Thyroid gland (tissue), 4 donors: ENCODE results near the gene TGIF1. TPM values are rescaled to one million over a fixed set of nuclear protein-coding genes. Genes with fewer than 3 reads are reported as not detected.

ENCODE experiments used
- DNase-seq, 2 donors: peaks; one replicate each; pipeline ENCODE4 v3.0.0-alpha.2; 2019
- H3K27ac ChIP-seq, 3 donors: fragments of 200-600 bp; sonication (generic); 1 replicate in 2 of 3; 2 replicates in 1 of 3; pipeline ENCODE4 v1.5.1; 2016 to 2019; ENCODE audit warnings: mild to moderate bottlenecking in 1 of 3, moderate library complexity in 1 of 3
- H3K27me3 ChIP-seq: fragments of 200-600 bp; sonication (generic); one replicate; pipeline ENCODE4 v1.5.1; 2019
- H3K36me3 ChIP-seq, 2 donors: fragments of 200-600 bp; sonication (generic); one replicate each; pipeline ENCODE4 v1.5.1; 2016 to 2019
- H3K4me1 ChIP-seq, 2 donors: fragments of 200-600 bp; sonication (generic); one replicate each; pipeline ENCODE4 v1.5.1; 2017 to 2019
- H3K4me3 ChIP-seq, 3 donors: fragments of 200-600 bp; sonication (generic); replicated peaks in 1 of 3; 1 replicate in 2 of 3; 2 replicates in 1 of 3; pipeline ENCODE4 v1.5.1; 2016; ENCODE audit warnings: mild to moderate bottlenecking in 1 of 3
- H3K9me3 ChIP-seq: fragments of 200-600 bp; sonication (generic); one replicate; pipeline ENCODE4 v1.5.1; 2017
- POLR2A ChIP-seq, 2 donors: fragments of 450-650 bp; IDR thresholded peaks; one replicate each; pipeline ENCODE4 v1.6.1; 2017; ENCODE audit warnings: antibody characterized with exemption in 2 of 2, mild to moderate bottlenecking in 2 of 2, moderate library complexity in 1 of 2
- WGBS, 2 donors: methylation state at CpG; one replicate each; pipeline ENCODE4 v1.1.5; 2017; 5-methylcytosine and 5-hydroxymethylcytosine counted together
- intact Hi-C: fragments of 100-400 bp; cut with DNase I; formaldehyde crosslinking; loops from one replicate; pipeline ENCODE4 v1.15.1; 2023
- total RNA-seq, 4 donors: library from RNA; depleted of rRNA; stranded (reverse); fragments of >200 nt; gene quantifications; one replicate each; pipeline ENCODE4 v1.2.3, GENCODE V29; 2016
- TF ChIP-seq, protein P1 (sequence below), 6 experiments: fragments of 200-600 bp in 3 of 6; fragments of 450-650 bp in 3 of 6; sonication (generic) in 3 of 6; IDR thresholded peaks; one replicate each; pipeline ENCODE4 v1.5.1; 2016 to 2019; ENCODE audit warnings: antibody characterized with exemption in 6 of 6, mild to moderate bottlenecking in 2 of 6, inconsistent platforms in 1 of 6, moderate library complexity in 1 of 6

The TGIF1 gene
- total RNA-seq: 10 to 100 TPM; 46.4 to 62.3 (median 52.3) TPM

DNA sequence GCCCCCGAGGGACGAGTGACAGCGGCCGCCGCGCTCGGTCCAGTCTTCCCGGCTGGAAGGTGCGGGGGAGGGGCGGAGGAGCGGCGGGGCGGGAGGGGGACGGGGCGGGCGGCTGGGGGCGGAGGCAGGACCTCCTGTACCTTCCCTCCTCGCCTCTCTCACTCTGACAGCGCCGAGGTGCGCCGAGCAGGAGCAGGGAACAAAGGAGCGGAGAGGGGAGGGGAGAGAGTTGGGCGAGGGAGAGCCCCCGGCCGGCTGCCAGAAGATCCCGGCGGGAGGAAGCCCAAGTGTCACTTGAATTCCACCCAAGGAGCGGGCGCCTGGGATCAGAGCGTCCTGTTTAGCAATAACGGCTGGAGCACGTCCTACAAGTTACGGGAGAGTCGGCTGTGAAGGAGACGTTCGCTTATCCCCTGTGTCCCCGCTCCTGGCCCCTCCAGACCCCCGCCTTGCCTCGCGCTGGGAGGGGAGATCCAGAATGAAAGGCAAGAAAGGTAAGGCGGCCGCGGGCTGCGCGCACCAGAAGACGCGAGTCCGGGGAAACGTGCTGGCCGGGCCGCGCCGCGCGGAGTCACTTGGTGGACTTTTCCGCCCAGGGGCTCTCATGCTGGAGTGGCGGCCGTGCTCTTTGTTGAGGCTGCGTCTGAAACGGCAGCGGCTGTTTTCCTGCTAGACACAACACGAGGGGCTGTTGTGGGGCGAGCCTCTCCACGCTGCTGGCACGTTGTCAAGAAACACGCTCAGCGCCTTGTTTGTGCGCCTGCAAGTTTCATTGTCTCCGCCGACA, at the start of gene TGIF1:
TGIF1 (plus strand) TSS at position 161 of the 787 bp plus-strand sequence; CDS start at position 479, 318 bp downstream.
- 0 to 1% methylated on average over 25 to 36 of the region's 71 CpGs for WGBS, 2 donors
- no peaks in the 10 kb centered on the region for H3K36me3 ChIP-seq
- no peaks in the 10 kb centered on the region for H3K27me3 ChIP-seq
- TF ChIP-seq, protein P1, sequence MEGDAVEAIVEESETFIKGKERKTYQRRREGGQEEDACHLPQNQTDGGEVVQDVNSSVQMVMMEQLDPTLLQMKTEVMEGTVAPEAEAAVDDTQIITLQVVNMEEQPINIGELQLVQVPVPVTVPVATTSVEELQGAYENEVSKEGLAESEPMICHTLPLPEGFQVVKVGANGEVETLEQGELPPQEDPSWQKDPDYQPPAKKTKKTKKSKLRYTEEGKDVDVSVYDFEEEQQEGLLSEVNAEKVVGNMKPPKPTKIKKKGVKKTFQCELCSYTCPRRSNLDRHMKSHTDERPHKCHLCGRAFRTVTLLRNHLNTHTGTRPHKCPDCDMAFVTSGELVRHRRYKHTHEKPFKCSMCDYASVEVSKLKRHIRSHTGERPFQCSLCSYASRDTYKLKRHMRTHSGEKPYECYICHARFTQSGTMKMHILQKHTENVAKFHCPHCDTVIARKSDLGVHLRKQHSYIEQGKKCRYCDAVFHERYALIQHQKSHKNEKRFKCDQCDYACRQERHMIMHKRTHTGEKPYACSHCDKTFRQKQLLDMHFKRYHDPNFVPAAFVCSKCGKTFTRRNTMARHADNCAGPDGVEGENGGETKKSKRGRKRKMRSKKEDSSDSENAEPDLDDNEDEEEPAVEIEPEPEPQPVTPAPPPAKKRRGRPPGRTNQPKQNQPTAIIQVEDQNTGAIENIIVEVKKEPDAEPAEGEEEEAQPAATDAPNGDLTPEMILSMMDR (IDR thresholded peaks at IDR 0.05): no peak
- TF ChIP-seq POLR2A (IDR thresholded peaks at IDR 0.05): peak; percentile 84 to 92
- peaks cover 25 to 27% of the 10 kb centered on the region in 2 donors for H3K4me1 ChIP-seq
- H3K27ac ChIP-seq: peak within 1 kb of the TSS; percentile 93 to 100 (median 98)
- peak; percentile 91 for DNase-seq
- H3K9me3 ChIP-seq: no peaks in the 10 kb centered on the region
- intact Hi-C loops: loop anchor here (5.0 to 10.0 kb wide), 2 partner anchors 147 to 165 kb away; no protein-coding TSS in a partner anchor
- H3K4me3 ChIP-seq: peak within 1 kb of the TSS; percentile 83 to 97 (median 96)

DNA sequence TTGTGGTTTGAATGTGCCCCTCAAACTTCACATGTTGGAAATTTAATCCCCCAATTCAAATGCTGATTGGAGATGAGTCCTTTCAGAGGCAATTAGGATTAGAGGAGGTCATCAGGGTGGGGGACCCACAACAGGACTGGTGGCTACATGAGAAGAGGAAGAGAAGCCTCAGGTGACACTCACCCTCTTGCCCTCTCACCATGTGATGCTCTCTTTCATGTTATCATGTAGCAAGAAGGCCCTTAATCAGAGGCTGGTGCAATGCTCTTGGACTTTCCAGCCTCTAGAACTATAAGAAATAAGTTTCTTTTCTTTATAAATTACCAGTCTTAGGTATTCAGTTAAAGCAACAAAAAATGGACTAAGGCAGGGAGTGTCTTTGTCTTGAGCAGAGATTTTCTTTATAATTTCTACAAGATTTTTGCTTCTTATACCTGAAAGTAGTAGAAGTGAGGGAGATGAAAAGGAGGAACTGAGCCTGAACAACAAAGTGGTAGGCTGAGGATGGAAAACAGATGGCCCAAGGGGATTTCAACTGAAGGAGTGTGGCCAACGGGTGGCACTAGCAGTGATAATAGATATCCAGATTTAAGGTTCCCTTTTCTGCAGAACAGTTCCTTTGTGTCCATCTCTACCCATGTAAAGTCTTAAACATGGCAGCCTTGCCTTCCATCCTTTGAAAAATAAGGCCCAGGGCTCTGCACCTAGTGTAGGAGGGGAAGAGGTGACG, 49.2 kb upstream of the TGIF1 start:
- Histone ChIP-seq H3K27me3 (no peaks in the 10 kb centered on the region), H3K4me3 (no peak overlapping the region), H3K27ac (no peak overlapping the region), H3K9me3 (no peaks in the 10 kb centered on the region), H3K4me1 (no peaks in the 10 kb centered on the region), H3K36me3 (no peaks in the 10 kb centered on the region)
- no peak for TF ChIP-seq POLR2A (IDR thresholded peaks at IDR 0.05)
- TF ChIP-seq, protein P1 (IDR thresholded peaks at IDR 0.05): no peak
- no peak for DNase-seq
- intact Hi-C loops: no loop called here
- WGBS, 2 donors: 75 to 88% methylated on average over 2 of the region's 2 CpGs

DNA sequence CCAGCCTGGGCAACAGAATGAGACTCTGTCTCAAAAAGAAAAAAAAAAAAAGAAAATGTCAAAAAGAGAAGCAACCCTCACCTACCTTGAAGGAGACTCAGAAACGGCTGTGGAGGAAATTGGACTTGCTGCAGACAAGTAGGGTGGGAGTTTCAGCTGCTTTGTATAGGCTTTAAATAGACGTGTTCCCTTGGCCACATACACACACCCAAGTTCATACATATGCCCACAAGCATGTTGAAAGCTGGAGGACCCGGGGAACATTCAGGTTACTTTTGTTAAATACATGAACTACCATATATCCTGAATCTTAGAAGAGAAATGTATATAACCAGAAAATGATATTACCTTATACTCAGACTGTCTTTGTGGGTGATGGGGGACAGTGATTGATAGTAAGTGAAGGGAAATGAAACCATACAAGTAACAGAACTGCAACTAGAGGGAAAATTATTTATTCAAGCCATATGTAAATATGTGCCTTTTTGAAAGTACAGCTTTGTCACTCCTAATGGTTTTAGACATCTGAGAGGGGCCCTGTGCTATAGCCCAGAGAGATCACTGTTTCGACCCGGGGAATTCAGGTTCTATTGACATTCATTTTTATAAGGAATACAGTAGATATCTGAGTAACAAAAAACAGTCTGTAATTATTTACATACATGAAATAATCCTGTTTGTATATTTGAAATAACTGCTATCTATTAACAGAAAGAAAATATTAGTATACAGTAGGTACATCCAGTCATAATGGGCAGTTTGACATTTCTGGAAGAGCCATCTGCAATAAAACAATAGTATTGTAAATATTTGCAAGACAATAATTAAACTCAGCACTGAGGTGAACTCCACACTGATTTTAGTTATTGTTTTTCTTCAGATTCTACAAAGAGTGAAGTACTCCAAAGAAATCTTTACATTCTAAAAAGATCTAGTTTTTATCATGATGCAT, 48.0 kb upstream of the TGIF1 start:
- H3K9me3 ChIP-seq: no peaks in the 10 kb centered on the region
- H3K27me3 ChIP-seq: no peaks in the 10 kb centered on the region
- 84 to 86% methylated on average over 5 of the region's 5 CpGs for WGBS, 2 donors
- TF ChIP-seq, protein P1 (IDR thresholded peaks at IDR 0.05): no peak
- no peak for TF ChIP-seq POLR2A (IDR thresholded peaks at IDR 0.05)
- no peaks in the 10 kb centered on the region for H3K36me3 ChIP-seq
- H3K27ac ChIP-seq: no peak overlapping the region
- H3K4me3 ChIP-seq: no peak overlapping the region
- no peaks in the 10 kb centered on the region for H3K4me1 ChIP-seq
- no peak for DNase-seq
- intact Hi-C loops: no loop called here

DNA sequence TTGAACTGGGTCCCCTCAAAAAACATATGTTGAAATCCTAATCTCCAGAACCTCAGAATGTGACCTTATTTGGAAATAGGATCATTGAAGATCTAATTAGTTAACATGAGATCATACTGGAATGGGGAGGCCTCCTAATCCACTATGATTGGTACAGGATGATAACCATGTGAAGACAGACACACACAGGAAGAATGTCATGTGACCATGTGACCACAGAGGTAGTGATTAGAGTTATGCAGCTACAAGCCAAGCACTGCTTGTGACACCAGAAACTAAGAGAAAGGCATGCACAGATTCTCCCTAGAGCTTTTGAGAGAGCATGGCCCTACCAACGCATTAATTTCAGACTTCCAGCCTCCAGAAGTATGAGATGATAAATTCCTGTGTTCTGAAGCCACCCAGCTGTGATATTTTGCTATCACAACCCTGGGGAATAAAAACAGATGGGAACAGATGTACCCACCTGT, 47.0 kb upstream of the TGIF1 start:
- Histone ChIP-seq H3K4me1 (no peaks in the 10 kb centered on the region), H3K9me3 (no peaks in the 10 kb centered on the region), H3K27ac (no peak overlapping the region), H3K4me3 (no peak overlapping the region), H3K36me3 (no peaks in the 10 kb centered on the region), H3K27me3 (no peaks in the 10 kb centered on the region)
- WGBS, 2 donors: 86 to 89% methylated on average over 1 of the region's 1 CpG
- no peak for DNase-seq
- intact Hi-C loops: no loop called here
- TF ChIP-seq POLR2A (IDR thresholded peaks at IDR 0.05): no peak
- TF ChIP-seq, protein P1 (IDR thresholded peaks at IDR 0.05): no peak
